ENCODE data around the gene PCDHB4. TPM values are rescaled to one million over a fixed set of nuclear protein-coding genes. Genes with fewer than 3 reads are reported as not detected.

Gene PCDHB4
- total RNA-seq, 4 donors from 2014 or later: 7.3 to 19.8 (median 14.8) TPM

Other genes with a start within 250 kb of the PCDHB4 start
- 10 to 100 TPM in 1 of 4 donors, 1 to 10 TPM in 3; 3.3 to 10.5 (median 6.7) TPM for gene PCDHA12, start 246.5 kb upstream of the PCDHB4 start, total RNA-seq
- 1 to 10 TPM in 3 of 4 donors, under 1 TPM in 1; 0.66 to 3.0 (median 1.7) TPM for gene PCDHA13, start 239.7 kb upstream of the PCDHB4 start, total RNA-seq
- 1 to 10 TPM; 1.2 to 3.3 (median 2.7) TPM for gene PCDHAC1, start 195.5 kb upstream of the PCDHB4 start, total RNA-seq
- 1 to 10 TPM in 3 of 4 donors, under 1 TPM in 1; 0.78 to 4.2 (median 2.5) TPM for gene PCDHAC2, start 155.3 kb upstream of the PCDHB4 start, total RNA-seq
- gene PCDHB1, start 70.4 kb upstream of the PCDHB4 start, total RNA-seq: under 1 TPM in 1 of 4 donors, not detected in 3; 0.21 TPM
- 1 to 10 TPM; 1.7 to 7.5 (median 4.6) TPM for gene PCDHB2, start 27.2 kb upstream of the PCDHB4 start, total RNA-seq
- gene PCDHB3, start 21.3 kb upstream of the PCDHB4 start, total RNA-seq: 1 to 10 TPM; 3.9 to 7.4 (median 4.9) TPM
- gene PCDHB5, start 13.4 kb downstream of the PCDHB4 start, total RNA-seq: 10 to 100 TPM in 2 of 4 donors, 1 to 10 TPM in 2; 5.9 to 15.5 (median 9.6) TPM
- 1 to 10 TPM; 1.8 to 3.7 (median 2.4) TPM for gene PCDHB6, start 28.2 kb downstream of the PCDHB4 start, total RNA-seq
- gene PCDHB7, start 50.8 kb downstream of the PCDHB4 start, total RNA-seq: 1 to 10 TPM; 4.4 to 7.1 (median 5.5) TPM
- gene PCDHB8, start 56.0 kb downstream of the PCDHB4 start, total RNA-seq: 1 to 10 TPM; 1.0 to 4.2 (median 3.5) TPM
- 10 to 100 TPM in 3 of 4 donors, 1 to 10 TPM in 1; 9.2 to 17.7 (median 14.6) TPM for gene PCDHB16, start 60.6 kb downstream of the PCDHB4 start, total RNA-seq
- gene PCDHB9, start 65.3 kb downstream of the PCDHB4 start, total RNA-seq: 1 to 10 TPM; 4.6 to 9.2 (median 7.4) TPM
- gene PCDHB10, start 70.5 kb downstream of the PCDHB4 start, total RNA-seq: 10 to 100 TPM in 1 of 4 donors, 1 to 10 TPM in 3; 4.8 to 10.4 (median 5.6) TPM
- gene PCDHB11, start 77.8 kb downstream of the PCDHB4 start, total RNA-seq: 1 to 10 TPM; 6.9 to 8.6 (median 7.6) TPM
- gene PCDHB12, start 86.9 kb downstream of the PCDHB4 start, total RNA-seq: 10 to 100 TPM in 3 of 4 donors, 1 to 10 TPM in 1; 5.7 to 12.6 (median 12.2) TPM
- 1 to 10 TPM; 8.2 to 9.8 (median 9.2) TPM for gene PCDHB13, start 92.1 kb downstream of the PCDHB4 start, total RNA-seq
- 10 to 100 TPM in 2 of 4 donors, 1 to 10 TPM in 2; 6.6 to 13.0 (median 10.3) TPM for gene PCDHB14, start 101.5 kb downstream of the PCDHB4 start, total RNA-seq
- 1 to 10 TPM; 5.4 to 7.6 (median 6.4) TPM for gene PCDHB15, start 123.6 kb downstream of the PCDHB4 start, total RNA-seq
- gene SLC25A2, start 182.2 kb downstream of the PCDHB4 start, total RNA-seq: 1 to 10 TPM in 1 of 4 donors, under 1 TPM in 1, not detected in 2; 0.42 to 4.8 TPM
- gene TAF7, start 199.0 kb downstream of the PCDHB4 start, total RNA-seq: 10 to 100 TPM; 49.5 to 80.0 (median 59.5) TPM
- 1 to 10 TPM in 3 of 4 donors, under 1 TPM in 1; 0.90 to 2.5 (median 1.8) TPM for gene PCDHGA1, start 208.7 kb downstream of the PCDHB4 start, total RNA-seq
- gene PCDHGA2, start 216.9 kb downstream of the PCDHB4 start, total RNA-seq: 10 to 100 TPM in 3 of 4 donors, 1 to 10 TPM in 1; 9.6 to 20.4 (median 12.7) TPM
- 10 to 100 TPM in 1 of 4 donors, 1 to 10 TPM in 3; 6.5 to 10.5 (median 8.7) TPM for gene PCDHGA3, start 222.0 kb downstream of the PCDHB4 start, total RNA-seq
- 1 to 10 TPM; 4.3 to 8.4 (median 6.8) TPM for gene PCDHGB1, start 228.3 kb downstream of the PCDHB4 start, total RNA-seq
- gene PCDHGA4, start 233.2 kb downstream of the PCDHB4 start, total RNA-seq: 10 to 100 TPM in 2 of 4 donors, 1 to 10 TPM in 2; 5.1 to 13.5 (median 9.2) TPM
- gene PCDHGB2, start 238.2 kb downstream of the PCDHB4 start, total RNA-seq: 10 to 100 TPM in 2 of 4 donors, 1 to 10 TPM in 2; 9.2 to 14.0 (median 10.4) TPM
- 10 to 100 TPM in 3 of 4 donors, 1 to 10 TPM in 1; 8.2 to 13.2 (median 12.1) TPM for gene PCDHGA5, start 242.3 kb downstream of the PCDHB4 start, total RNA-seq
- 10 to 100 TPM in 2 of 4 donors, 1 to 10 TPM in 2; 7.8 to 12.4 (median 10.1) TPM for gene PCDHGB3, start 248.4 kb downstream of the PCDHB4 start, total RNA-seq